ENCODE results near the gene AVPI1.
A peak's percentile ranks its signal among the peaks of the same experiment; 100 is the strongest.

AVPI1 gene

GRCh38 chr10:97713339-97713825, 26.3 kb upstream of the AVPI1 start, which contains the start of gene MARVELD1:
Gene MARVELD1 (plus strand): TSS chr10:97713730. CDS start chr10:97713877, 147 bp downstream.
- DNase-seq (ENCODE audit: low read depth) = no peak
- no peak for TF ChIP-seq CTCF (IDR thresholded peaks at IDR 0.05; ENCODE audit: low read depth, low read length, missing control alignments)
- in situ Hi-C loops (cut with HindIII; ENCODE audit: low sequenced_read_pairs) = no loop called here
- H3K4me3 ChIP-seq (ENCODE audit: low read depth, low read length) = peak within 1 kb of the TSS; percentile 51

- DNase-seq (ENCODE audit: low read depth) = no peak
- H3K4me3 ChIP-seq (ENCODE audit: low read depth, low read length) = no peak overlapping the region
- TF ChIP-seq CTCF (IDR thresholded peaks at IDR 0.05; ENCODE audit: low read depth, low read length, missing control alignments) = no peak
- in situ Hi-C loops (cut with HindIII; ENCODE audit: low sequenced_read_pairs) = no loop called here
Measured at GRCh38 chr10:97711640-97712572, 24.9 kb upstream of the AVPI1 start.

GRCh38 chr10:97708976-97709946, 22.2 kb upstream of the AVPI1 start:
- DNase-seq (ENCODE audit: low read depth) = peak; percentile 74
- TF ChIP-seq CTCF (IDR thresholded peaks at IDR 0.05; ENCODE audit: low read depth, low read length, missing control alignments) = peak; percentile 78
- in situ Hi-C loops (cut with HindIII; ENCODE audit: low sequenced_read_pairs) = no loop called here
- no peak overlapping the region for H3K4me3 ChIP-seq (ENCODE audit: low read depth, low read length)

GRCh38 chr10:97708167-97708566, 21.1 kb upstream of the AVPI1 start:
- DNase-seq (ENCODE audit: low read depth) = no peak
- TF ChIP-seq CTCF (IDR thresholded peaks at IDR 0.05; ENCODE audit: low read depth, low read length, missing control alignments) = no peak
- in situ Hi-C loops (cut with HindIII; ENCODE audit: low sequenced_read_pairs) = no loop called here
- H3K4me3 ChIP-seq (ENCODE audit: low read depth, low read length) = no peak overlapping the region

- TF ChIP-seq CTCF (IDR thresholded peaks at IDR 0.05; ENCODE audit: low read depth, low read length, missing control alignments) = no peak
- no peak for DNase-seq (ENCODE audit: low read depth)
- in situ Hi-C loops (cut with HindIII; ENCODE audit: low sequenced_read_pairs) = no loop called here
- no peak overlapping the region for H3K4me3 ChIP-seq (ENCODE audit: low read depth, low read length)
Measured at GRCh38 chr10:97707134-97707861, 20.3 kb upstream of the AVPI1 start.
